GM12892 (cell line): Measurements from ENCODE around the gene HS3ST2.

Experiments
- POLR2A ChIP-seq: IDR thresholded peaks from 2 replicates; pipeline ENCODE4 v1.6.1; 2011; ENCODE audit warnings: low read depth, low read length, control low read depth
- TAF1 ChIP-seq: IDR thresholded peaks from 2 replicates; pipeline ENCODE4 v1.6.1; 2011; ENCODE audit warnings: low read depth, mild to moderate bottlenecking, control low read depth, low read length, borderline replicate concordance

DNA sequence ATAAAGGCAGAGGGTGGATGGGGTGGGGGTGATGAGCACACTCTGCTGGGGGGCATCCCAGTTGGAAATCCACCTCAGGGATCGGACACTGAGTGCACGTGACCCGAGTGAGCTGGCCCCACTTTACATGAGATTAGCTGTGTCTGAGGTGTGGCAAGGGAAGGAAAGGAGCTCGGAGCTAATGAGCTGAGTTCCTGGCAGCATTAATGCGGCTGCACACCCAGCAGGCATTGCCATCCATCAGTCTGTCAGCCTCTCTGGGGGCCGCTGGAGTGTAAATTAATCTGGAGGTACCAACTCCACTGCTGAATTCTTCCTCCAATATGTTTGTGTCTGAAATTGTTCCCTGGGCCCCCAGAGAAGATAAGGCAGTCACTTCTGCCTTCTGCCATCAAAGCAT, 65.5 kb downstream of the HS3ST2 start:
- TF ChIP-seq POLR2A (no peak), TAF1 (no peak)
